Breast epithelium (tissue), 4 donors: ENCODE data around the gene SH2B3. TPM values are rescaled to one million over a fixed set of nuclear protein-coding genes. Genes with fewer than 3 reads are reported as not detected.

Source experiments
- DNase-seq, 2 donors: peaks; one replicate each; pipeline ENCODE4 v3.0.0-alpha.2; 2019; ENCODE audit warnings: low spot score in 2 of 2
- H3K27ac ChIP-seq, 2 donors: fragments of 200-600 bp; sonication (generic) in 1 of 2; one replicate each; pipeline ENCODE4 v1.5.1; 2016 to 2019; ENCODE audit warnings: mild to moderate bottlenecking in 1 of 2
- H3K27me3 ChIP-seq, 2 donors: fragments of 200-600 bp; sonication (generic) in 1 of 2; one replicate each; pipeline versions ENCODE4 v1.5.1 to v1.6.0; 2017 to 2019; ENCODE audit warnings: control low read depth in 1 of 2, mild to moderate bottlenecking in 1 of 2
- H3K36me3 ChIP-seq: fragments of 200-600 bp; one replicate; pipeline ENCODE4 v1.5.1; 2019
- H3K4me1 ChIP-seq, 2 donors: fragments of 200-600 bp; sonication (generic); one replicate each; pipeline ENCODE4 v1.5.1; 2016 to 2019; ENCODE audit warnings: control low read depth in 1 of 2
- H3K4me3 ChIP-seq, 3 donors: fragments of 200-600 bp; sonication (generic); 1 replicate in 2 of 3; 2 replicates in 1 of 3; pipeline ENCODE4 v1.5.1; 2016 to 2019; ENCODE audit warnings: mild to moderate bottlenecking in 3 of 3, moderate library complexity in 2 of 3
- H3K9me3 ChIP-seq, 2 donors: fragments of 200-600 bp; sonication (generic) in 1 of 2; one replicate each; pipeline ENCODE4 v1.5.1; 2016 to 2019; ENCODE audit warnings: control low read depth in 1 of 2
- CTCF ChIP-seq, 3 donors: fragments of 450-650 bp; IDR thresholded peaks; one replicate each; pipeline ENCODE4 v1.5.1; 2016 to 2017; ENCODE audit warnings: antibody characterized with exemption in 3 of 3, mild to moderate bottlenecking in 3 of 3, moderate library complexity in 3 of 3
- POLR2A ChIP-seq: fragments of 450-650 bp; IDR thresholded peaks from one replicate; pipeline ENCODE4 v1.6.1; 2016; ENCODE audit warnings: antibody characterized with exemption, mild to moderate bottlenecking, moderate library complexity
- POLR2AphosphoS5 ChIP-seq, 3 donors: sonication (generic); formaldehyde crosslinking; IDR thresholded peaks; one replicate each; pipeline ENCODE4 v1.6.1; 2017; ENCODE audit warnings: antibody characterized with exemption in 3 of 3
- intact Hi-C: fragments of 100-400 bp; cut with DNase I; formaldehyde crosslinking; loops from one replicate; pipeline ENCODE4 v1.15.1; 2023; ENCODE audit warnings: low total_unique reads
- total RNA-seq, 3 donors: library from RNA; depleted of rRNA; stranded (reverse); fragments of >200 nt; gene quantifications; one replicate each; pipeline ENCODE4 v1.1.0, GENCODE V29; 2016

The SH2B3 gene
- total RNA-seq, 3 donors from 2014 or later, result 13.9 to 27.4 (median 17.4) TPM

DNA sequence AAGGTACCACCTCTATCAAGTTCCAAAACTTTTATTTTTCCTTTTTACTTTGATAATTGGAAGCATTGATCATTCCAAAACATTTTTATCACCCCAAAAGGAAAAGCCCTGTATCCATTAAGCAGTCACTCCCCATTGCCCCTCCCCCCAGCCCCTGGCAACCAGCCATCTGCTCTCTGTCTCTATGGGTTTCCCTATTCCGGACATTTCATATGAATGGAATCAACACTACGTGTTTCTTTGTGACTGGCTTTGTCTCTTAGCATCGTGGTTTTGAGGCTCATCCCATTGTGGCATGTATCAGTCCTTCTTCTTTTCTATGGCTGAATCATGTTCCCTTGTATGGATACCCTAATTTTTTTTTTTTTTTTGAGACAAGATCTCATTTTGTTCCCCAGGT, 18.8 kb upstream of the SH2B3 start:
- Histone ChIP-seq H3K27me3 (no peaks in the 10 kb centered on the region), H3K4me1 (no peaks in the 10 kb centered on the region), H3K9me3 (no peaks in the 10 kb centered on the region), H3K27ac (no peak overlapping the region), H3K4me3 (no peak overlapping the region), H3K36me3 (no peaks in the 10 kb centered on the region)
- DNase-seq, result no peak
- intact Hi-C loops, result no loop called here
- no peak for TF ChIP-seq CTCF (IDR thresholded peaks at IDR 0.05)
- TF ChIP-seq POLR2AphosphoS5 (IDR thresholded peaks at IDR 0.05), result no peak
- TF ChIP-seq POLR2A, result no peak

- no peak for TF ChIP-seq CTCF (IDR thresholded peaks at IDR 0.05)
- Histone ChIP-seq H3K9me3 (no peaks in the 10 kb centered on the region), H3K27me3 (no peaks in the 10 kb centered on the region), H3K4me3 (no peak overlapping the region), H3K36me3 (no peaks in the 10 kb centered on the region), H3K4me1 (no peaks in the 10 kb centered on the region), H3K27ac (no peak overlapping the region)
- intact Hi-C loops, result no loop called here
- no peak for DNase-seq
These were observed 17.9 kb upstream of the SH2B3 start for GRCh38 chr12:111387747-111388323.

DNA sequence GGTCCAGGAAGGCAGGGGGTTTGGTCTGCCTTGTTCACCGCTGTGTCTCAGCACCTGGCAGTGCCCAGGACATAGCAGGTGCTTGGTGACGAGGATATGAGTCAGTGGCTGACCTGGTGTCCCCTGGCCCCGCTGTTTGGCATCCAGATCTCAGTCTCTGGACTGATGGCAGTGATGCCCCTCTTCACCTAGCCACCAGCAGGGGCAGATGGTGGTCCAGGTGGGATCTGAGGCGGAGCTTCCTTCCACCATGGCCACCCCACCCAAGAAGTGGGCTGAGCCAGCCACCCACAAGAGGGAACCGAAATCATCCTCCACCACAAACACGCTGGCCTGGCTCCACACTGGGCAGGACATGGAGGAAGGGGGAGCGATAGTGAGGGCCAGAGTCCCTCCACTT, 16.1 kb upstream of the SH2B3 start:
- no peak for DNase-seq
- no peaks in the 10 kb centered on the region for H3K9me3 ChIP-seq
- no peak overlapping the region for H3K27ac ChIP-seq
- H3K4me3 ChIP-seq, result no peak overlapping the region
- TF ChIP-seq POLR2A (no peak), POLR2AphosphoS5 (IDR thresholded peaks at IDR 0.05) (no peak), CTCF (IDR thresholded peaks at IDR 0.05) (no peak)
- intact Hi-C loops, result loop anchor here (10.0 kb wide), 1 partner anchor 285 kb away; no protein-coding TSS in a partner anchor
- no peaks in the 10 kb centered on the region for H3K27me3 ChIP-seq
- H3K4me1 ChIP-seq, result no peaks in the 10 kb centered on the region
- no peaks in the 10 kb centered on the region for H3K36me3 ChIP-seq

DNA sequence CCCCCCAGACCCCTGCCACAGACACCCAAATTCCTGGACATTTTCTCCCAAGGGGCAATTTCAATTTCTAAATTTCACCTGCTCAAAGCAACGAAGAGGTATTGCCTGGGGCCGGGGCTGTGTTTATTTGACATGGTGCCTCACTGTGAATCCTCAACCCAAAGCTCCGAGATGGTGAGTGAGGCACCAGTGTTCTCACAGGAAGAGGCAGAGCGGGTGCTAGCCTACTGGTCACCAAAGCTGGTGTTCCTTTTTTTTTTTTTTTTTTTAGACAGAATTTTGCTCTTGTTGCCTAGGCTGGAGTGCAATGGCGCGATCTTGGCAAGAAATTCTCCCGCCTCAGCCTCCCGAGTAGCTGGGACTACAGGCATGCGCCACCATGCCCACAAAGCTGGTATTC, 14.8 kb upstream of the SH2B3 start:
- Histone ChIP-seq H3K36me3 (no peaks in the 10 kb centered on the region), H3K27me3 (no peaks in the 10 kb centered on the region), H3K9me3 (no peaks in the 10 kb centered on the region), H3K27ac (no peak overlapping the region), H3K4me1 (no peaks in the 10 kb centered on the region), H3K4me3 (no peak overlapping the region)
- intact Hi-C loops, result loop anchor here (10.0 kb wide), 1 partner anchor 284 kb away; no protein-coding TSS in a partner anchor
- TF ChIP-seq POLR2A, result no peak
- TF ChIP-seq CTCF (IDR thresholded peaks at IDR 0.05), result no peak
- no peak for TF ChIP-seq POLR2AphosphoS5 (IDR thresholded peaks at IDR 0.05)
- DNase-seq, result no peak

- intact Hi-C loops, result loop anchor here (10.0 kb wide), 1 partner anchor 281 kb away; no protein-coding TSS in a partner anchor
- no peak overlapping the region for H3K27ac ChIP-seq
- DNase-seq, result no peak
These were observed 11.9 kb upstream of the SH2B3 start for GRCh38 chr12:111393700-111394300.

More at GRCh38 chr12:111393700-111394300, 11.9 kb upstream of the SH2B3 start:
- TF ChIP-seq POLR2AphosphoS5 (IDR thresholded peaks at IDR 0.05) (no peak), CTCF (IDR thresholded peaks at IDR 0.05) (no peak), POLR2A (no peak)
- Histone ChIP-seq H3K9me3 (no peaks in the 10 kb centered on the region), H3K36me3 (no peaks in the 10 kb centered on the region), H3K4me3 (no peak overlapping the region), H3K4me1 (peaks cover 0 to 3% of the 10 kb centered on the region in 2 donors), H3K27me3 (no peaks in the 10 kb centered on the region)
